WTC11 (cell line): Measurements from ENCODE around the gene GPC5.

Source experiments
- GABPB1 ChIP-seq: sonication (generic); formaldehyde crosslinking; IDR thresholded peaks from 2 replicates; pipeline ENCODE4 v1.8.1; 2023; ENCODE audit warnings: mild to moderate bottlenecking, missing genetic modification reagents
- GTF2I ChIP-seq: fragments of 250-450 bp; sonication (Bioruptor Pico); conservative IDR thresholded peaks from 2 replicates; pipeline ENCODE4 v1.4.0; 2021; ENCODE audit warnings: mild to moderate bottlenecking
- TF ChIP-seq, protein P1 (sequence below): fragments of 200-600 bp; IDR thresholded peaks from 2 replicates; pipeline ENCODE4 v1.8.0; 2022; ENCODE audit warnings: antibody characterized with exemption

DNA sequence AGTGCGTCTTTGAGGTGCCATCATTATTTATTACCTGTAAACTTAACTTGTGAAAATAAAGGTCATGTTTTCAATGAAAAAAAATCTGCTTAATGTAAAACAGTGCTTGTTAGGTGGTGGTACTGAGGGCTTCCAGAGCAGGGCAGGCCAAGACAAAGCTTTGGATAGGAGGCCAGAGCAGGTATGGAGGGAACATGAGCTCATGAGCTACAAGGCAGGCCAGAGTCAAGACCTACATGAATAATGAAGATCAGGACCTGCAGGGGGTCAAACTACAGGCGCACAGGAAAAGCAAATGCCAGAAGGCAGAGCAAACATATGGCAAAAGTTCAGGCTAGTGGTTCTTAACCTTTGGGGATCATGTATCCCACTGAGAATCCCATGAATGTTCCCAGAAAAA, 343.5 kb downstream of the GPC5 start:
- TF ChIP-seq, protein P1, sequence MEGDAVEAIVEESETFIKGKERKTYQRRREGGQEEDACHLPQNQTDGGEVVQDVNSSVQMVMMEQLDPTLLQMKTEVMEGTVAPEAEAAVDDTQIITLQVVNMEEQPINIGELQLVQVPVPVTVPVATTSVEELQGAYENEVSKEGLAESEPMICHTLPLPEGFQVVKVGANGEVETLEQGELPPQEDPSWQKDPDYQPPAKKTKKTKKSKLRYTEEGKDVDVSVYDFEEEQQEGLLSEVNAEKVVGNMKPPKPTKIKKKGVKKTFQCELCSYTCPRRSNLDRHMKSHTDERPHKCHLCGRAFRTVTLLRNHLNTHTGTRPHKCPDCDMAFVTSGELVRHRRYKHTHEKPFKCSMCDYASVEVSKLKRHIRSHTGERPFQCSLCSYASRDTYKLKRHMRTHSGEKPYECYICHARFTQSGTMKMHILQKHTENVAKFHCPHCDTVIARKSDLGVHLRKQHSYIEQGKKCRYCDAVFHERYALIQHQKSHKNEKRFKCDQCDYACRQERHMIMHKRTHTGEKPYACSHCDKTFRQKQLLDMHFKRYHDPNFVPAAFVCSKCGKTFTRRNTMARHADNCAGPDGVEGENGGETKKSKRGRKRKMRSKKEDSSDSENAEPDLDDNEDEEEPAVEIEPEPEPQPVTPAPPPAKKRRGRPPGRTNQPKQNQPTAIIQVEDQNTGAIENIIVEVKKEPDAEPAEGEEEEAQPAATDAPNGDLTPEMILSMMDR, result no peak
- TF ChIP-seq GTF2I (CRISPR knock-in tag) (no peak), GABPB1 (CRISPR knock-in tag) (no peak)
